Renal cortex interstitium (tissue), 11 donors: ENCODE results near the gene EDAR. TPM values are rescaled to one million over a fixed set of nuclear protein-coding genes. Genes with fewer than 3 reads are reported as not detected.

Source experiments
- DNase-seq, 11 donors: peaks; one replicate each; pipeline ENCODE4 v3.0.0-alpha.2; 2013; ENCODE audit warnings: low read depth in 9 of 11, low spot score in 4 of 11; ENCODE audit errors: extremely low read depth in 1 of 11
- polyA plus RNA-seq, 3 donors: library from polyadenylated mRNA; unstranded; fragments of 120-200 nt; gene quantifications; one replicate each; pipeline ENCODE4 v1.2.1, GENCODE V29; 2013; ENCODE audit not compliant: insufficient read length in 3 of 3

Gene EDAR
- polyA plus RNA-seq, 3 donors, result 2.8 to 4.0 (median 2.9) TPM

DNA sequence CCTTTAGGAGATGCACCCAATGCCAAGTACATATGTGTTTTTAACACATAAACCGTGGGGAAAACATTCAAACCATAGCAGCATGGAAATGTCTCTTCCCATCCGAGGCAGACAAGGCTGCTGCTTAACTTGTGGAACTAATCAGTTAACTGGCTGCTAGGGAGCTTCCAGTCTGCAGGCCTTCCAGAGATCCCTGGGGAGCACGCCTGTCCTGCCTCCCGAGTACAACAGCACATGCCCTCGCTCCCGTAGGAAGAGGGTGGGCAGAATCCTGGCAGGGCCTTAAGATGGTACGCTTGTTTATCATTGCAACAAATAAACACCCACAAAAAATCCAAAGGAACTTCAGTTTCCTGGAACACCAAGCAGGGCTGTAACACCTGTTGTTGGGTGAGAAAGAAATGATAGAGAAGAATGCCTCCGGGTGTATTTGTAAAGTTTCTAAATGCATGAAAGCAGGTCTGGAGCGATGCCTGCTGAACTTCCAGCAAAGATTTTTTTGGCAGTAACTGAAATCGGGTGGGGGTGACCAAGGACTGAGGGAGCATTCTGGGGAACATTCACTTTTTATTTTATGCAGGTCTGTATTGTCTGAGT lies 56.2 kb downstream of the EDAR start:
- DNase-seq, result no peak

DNA sequence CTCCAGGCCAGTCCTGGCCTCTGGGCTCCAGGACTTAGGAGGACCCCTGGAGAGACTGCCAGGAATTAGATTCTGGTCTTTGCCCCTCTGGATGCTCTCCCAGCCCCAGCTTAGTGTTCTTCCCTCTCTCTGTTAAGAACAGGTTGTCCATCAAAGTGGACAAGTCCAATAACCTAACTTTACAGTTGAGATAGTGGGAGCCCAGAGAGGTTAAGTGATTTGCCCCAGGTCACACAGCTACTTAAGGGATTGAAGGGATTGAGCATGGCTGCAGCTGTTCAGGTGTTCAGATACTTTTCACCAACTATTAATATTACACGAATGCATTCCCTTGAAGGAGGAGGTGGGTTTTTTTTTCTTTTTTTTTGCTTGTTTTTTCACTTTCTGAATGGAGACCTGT lies 57.6 kb downstream of the EDAR start:
- DNase-seq, result no peak

DNA sequence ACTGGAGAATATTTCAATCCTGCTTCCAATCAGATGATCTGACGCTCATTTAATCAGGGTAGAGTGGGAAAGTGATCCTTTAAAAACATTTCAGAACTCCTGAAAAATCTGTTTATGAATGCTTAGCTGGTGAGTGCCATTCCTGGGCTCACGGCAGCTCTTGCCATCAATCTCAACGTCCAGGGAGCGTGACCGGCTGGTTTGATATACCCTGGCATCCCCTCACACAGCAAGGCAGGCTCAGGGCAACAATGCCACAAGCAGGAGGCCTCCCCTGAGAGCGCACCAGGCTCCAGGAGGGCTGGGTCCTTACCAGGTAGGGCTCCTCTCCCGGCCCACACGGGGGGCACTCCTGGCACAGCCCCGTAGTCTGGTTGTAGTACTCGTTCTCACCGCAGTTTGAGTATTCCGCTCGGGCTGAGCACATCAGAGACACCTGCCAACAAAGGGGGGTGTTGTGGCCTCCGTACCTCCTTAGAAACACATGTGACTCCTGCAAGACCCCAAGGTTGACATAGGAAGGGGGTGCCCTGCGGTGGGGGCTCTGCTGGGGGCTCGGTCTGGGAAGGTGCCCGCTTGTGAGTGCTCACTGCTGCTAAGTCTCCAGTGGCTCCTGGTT lies 59.1 kb downstream of the EDAR start:
- no peak for DNase-seq

DNA sequence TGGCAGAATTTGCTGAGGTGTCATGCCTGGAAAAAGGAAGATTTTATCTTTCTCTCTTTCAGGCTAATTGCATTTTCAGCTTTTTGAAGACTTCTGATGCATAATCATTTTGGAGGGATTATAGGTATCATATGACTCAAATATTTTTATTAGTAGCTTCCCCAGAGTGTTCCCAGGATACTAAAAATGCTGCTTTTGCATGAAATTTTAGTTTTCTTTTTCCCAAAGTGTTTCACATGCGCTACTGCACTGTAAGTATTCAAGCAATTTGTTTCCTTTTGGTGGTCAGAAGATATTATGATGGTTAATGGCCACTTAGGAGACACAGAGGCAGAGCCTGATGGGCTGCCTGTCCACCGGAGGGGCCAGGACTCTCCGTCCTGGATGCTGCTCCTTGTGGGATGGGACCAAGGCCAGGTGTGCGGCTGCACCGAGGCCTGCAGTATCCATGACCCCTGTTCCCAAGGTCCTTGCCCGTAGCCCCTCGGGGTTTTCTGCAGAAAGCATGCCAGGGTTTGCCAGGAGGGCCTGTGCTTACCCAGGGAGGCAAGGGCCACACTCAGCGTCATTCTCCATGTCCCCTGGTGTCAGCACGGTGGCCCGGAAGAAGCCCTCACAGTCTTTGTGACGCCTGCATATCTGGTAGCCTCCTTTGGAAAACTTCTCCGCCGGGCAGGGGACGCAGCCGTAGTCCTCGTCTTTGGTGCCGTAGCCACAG lies 60.2 kb downstream of the EDAR start:
- DNase-seq, result no peak

DNA sequence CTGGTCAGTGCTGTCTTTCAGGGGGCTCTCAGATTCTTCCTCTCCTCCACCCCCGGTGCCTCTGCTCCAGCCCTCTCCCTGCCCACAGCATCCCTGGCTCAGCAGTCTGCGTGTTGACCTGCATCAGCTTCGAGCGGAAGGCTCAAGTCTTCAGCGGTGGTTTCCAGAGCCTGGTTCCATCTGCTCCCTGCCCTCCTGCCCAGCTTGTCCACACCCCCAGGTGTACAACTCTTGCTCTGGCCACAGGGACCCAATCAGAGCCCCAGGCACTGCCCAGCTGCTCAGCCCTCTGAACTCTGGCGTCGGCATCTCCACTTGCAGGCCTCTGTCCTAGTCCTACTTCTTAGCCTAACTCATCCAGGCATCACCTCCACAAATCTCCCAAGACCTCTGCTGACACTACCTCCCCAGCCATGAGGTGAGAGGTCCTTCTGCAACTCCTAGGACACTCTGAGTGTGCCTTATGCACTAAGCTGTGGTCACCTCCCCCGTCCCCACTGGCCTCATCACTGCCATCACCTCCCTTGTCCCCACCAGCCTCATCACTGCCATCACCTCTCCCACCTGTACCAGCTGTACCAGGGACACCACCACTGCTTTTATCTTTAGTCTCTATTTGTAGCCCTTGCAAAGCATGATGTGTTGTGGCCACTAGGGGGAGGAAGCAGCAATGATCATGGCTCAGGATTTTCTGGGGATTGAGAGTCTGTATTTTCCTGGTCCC lies 60.9 kb downstream of the EDAR start:
- peak in 2 of 11 donors; percentile 38 to 59 for DNase-seq

DNA sequence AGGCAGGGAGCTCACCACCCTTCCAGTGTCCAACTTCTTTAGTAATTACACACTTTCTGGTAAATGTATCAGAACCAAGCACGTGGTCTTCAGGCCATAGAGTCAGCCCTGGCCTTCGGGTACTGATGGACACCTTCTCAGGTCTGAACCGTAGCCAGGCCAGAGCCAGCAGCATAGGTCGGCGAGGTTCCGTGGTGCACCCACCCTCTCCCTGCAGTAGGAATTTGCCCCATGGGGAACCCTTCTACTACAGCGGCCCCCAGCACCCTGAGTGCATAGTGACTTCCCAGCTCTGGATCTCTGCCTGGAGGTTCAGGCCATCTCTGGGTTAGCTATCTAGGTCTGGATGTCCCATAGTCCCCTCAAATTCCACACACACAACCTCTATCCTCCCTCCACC lies 61.6 kb downstream of the EDAR start:
- no peak for DNase-seq

DNA sequence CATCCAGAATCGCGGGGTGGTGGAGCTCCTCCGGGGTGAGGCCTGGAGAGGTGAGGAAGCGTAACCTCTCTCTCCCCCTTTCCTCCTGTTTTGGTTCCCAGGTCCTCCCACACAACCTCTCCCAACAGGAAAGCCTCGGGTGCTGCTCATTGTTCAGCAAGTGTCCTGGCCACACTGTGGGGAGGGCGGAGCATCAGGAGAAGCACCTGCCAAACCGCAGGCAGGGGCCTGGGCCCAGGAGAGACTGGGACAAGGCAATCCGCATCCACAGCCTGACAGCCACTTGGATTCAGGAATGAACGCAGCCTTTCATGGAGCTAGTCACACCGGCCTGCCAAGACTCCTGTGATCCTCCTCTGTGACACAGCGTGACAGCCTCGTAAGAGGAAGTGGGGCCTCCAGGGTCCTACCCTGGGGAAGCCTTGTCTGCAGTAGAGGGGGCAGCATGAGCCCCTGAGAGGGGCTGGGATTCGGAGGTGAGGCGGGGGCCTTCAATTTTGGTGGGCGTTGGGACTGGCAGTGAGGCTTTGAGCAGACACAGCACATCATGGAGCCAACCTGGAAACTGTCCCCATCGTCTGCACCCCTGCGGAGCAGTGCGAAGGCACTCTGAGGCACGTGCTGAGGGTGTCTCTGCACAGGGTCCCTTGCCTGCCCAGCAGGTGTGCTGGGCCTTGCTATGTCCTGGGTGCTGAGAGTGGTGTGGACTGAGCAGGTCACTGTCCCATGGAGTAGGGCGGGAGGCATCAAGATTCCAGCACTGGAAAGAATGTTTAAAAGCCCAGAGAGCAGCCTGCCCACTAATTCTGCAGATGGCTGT lies 62.2 kb downstream of the EDAR start:
- DNase-seq, result no peak

DNA sequence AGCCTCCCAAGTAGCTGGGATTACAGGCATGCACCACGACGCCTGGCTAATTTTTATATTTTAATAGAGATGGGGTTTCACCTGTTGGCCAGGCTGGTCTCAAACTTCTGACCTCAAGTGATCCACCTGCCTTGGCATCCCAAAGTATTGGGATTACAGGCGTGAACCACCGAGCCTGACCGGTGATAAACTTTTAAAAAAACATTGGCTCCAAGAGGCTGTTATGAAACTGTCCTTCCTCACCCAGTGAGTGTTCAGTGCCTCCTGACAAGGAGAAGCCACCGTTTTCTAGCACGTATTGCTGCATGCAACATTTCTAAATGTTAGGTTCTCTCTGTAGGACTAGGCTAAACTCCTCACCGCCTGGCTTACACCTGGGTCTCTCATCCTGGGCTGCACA lies 63.3 kb downstream of the EDAR start:
- no peak for DNase-seq

DNA sequence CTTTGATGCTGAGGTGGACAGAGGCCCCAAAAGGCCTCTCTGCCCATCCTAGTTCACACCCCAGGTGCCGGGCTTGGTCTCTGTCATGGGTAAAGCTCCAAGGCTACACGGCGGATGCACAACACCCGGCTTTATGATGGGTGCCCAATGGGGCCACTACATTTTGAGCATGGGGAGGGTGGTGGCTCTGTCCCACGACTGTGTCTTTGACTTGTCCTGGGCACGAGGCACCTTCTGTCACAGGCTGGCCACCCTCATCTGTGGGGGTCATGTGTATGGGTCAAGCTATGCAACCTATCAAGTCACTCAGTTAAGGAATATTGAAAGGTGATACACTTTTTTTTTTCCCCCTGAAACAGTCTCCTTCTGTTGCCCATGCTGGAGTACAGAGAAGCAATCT lies 63.7 kb downstream of the EDAR start:
- DNase-seq, result no peak

DNA sequence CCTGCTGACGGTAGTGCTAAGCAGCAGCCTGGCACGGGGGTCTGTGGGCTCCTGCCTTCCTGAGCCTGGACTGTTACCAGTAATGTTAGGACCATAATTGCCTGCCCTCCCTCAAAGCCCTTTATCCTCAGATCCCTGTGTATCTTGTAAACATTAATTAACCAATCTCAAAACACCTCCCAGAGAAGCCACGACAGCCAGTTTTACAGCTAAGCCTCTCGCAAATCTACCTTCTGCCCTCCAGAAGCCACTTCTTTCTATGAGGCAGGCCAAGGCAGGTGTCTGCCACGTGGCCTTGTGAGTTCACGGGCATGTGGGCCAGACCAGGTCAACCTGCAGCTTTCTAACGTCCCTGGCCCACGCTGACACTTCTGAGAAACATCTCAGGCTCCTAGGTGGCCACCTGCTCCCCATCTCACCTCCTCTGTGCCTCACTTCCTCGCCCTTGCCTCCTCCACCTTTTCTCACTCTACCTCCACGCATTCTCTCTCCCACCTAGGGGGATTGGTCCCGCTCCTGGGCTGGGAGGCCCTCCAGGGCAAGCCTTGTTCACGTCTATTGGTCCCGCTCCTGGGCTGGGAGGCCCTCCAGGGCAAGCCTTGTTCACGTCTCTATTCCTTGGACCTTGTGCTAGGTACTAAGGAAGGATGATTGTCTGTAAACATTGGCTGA lies 64.3 kb downstream of the EDAR start:
- DNase-seq, result no peak

DNA sequence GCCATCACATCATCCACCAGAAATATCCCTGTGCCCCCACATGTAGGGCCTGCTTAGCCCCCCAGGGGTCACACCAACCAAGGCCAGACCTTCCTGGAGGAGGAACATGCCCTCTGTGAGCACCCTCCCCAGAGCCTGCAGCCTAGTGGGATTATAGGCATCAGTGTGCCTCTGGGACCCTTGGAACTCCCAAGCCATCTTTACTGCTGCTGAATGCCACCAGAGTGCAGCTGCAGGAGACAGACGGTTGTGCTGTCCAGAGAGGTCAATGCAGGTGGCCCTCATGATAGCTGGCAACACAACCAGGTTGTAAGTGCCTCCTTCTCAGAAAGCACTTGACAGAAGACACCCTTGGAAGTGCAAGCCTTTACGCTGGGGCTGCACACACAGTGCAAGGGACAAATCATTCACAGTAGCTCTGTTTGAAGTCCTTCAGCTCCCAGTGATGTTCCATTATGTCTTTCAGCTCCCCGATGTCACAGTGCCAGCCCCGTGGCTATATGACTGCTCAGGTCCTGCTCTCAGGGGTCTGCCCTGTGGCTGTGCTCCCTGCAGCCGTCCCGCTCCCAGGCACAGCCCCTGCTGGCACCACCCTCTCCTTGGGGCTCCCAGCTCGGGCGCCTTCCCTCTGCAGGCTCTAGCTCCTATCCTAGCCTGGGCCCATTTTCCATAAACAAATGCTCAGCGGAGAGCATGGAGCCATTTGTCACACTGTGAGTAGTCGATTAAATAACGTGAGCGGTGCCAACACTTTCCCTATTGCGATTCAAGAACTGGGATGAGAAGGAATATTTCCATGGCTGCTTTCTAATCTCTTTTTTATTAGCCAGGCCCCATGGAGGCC lies 65.1 kb downstream of the EDAR start:
- DNase-seq, result no peak

DNA sequence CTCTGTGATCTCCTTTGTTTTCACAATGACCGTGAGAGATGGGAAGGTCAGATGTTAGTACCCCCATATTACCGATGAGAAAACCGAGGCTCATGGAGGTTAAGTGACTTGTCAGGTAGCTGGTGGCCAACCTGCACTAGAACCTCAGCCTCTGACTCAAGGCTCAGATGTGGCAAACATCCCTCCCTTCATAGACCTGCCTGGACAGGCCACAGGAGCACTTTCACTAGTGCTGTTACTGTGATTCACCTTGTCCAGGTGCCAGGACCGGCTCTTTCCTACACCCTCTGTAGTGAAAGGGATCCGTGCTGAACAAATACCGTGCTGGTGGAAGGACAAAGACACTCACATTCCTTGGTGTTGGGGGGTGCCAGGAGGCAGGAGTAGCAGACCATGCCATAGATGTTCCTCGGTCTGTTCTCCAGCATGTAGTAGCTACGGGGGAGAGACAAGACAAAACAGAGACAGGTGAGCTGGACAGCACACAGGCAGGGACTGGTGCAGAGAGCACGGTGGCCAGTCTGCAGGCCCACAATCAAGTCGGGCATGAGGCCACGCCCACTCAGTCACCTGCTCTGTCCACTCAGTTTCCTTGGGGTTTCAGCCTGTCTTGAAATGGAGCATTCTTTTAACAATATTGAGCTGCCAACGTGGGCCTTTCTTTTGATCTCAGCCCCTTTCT lies 65.9 kb downstream of the EDAR start:
- DNase-seq, result no peak

DNA sequence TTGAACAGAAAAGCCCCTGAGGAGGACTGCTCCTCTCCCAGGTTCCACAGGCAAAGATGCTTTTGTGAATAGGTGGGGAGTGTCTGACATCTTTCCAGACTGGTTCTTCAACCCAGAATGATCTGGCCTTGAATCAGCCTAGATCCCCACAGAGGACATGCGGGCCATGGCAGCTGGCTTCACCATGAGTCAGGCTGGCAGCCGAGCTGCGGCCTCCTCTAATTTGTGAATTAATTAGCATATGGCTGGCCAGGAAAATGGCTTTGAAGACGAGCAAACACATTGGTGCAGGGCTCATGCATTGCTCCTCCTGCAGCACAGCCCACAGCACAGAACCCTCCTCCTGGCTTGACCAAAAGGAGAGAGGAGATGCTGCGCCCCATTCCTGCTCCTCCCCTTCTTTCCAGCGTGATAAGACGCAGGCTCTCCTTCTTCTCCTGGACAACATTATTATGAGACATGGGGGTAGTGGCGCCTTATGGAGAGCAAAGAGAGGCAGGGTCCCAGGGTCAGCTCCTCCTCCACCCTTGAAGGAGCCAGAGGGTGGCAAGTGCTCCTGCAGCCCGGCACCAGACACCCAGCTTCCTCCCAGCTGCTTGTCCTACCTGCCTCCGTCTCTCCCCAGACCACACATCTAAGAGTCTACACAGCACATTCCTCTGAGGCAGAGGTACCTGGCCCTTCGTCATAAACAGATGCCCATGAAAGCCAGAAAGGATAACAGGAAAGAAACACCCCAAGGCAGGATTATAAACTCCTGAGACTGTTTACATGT lies 66.7 kb downstream of the EDAR start:
- no peak for DNase-seq

DNA sequence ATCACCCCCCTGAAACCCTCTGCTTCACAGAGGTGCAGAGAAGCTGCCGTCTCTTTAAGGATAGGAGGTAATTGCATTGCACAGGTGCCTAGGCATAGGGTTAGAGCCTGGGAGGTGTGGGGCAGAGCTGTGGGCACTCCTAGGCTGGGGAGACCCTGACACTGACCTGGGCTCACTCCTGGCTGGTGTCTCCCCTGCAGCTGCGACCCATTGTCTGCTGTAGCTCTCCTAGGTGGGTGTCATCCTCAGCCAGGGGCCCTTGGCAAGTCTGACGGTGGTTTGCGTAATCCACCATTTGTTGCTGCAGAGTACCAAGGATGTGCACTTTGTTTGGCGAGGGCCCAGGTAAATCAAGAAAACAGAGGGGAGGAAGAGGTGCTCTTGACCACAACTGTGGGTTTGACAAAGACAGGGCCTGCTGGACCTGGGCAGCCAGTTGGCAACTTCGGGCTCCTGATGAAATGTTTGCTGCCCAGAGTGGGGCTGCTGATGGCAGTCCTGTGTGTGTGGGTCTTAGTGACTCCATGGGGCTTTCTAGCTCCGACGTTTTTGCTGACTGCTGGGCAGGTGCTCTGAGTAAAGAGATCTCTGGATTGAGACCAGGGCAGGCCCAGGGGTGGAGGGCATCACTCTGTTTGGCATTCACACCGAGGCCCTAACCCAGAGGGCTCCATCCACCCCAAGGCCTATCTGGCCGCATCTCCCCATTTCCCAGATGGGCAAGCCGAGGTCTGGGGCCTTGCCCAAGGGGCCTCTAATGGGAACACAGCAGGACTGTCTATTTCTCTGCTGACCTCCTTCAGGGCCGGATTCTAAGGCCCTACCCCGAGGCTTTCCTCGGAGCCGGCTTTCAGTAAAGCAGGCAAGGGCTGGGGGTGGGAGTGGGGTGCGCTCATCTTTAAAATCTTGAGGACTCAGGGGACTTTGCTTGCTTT lies 67.7 kb downstream of the EDAR start:
- DNase-seq, result no peak

DNA sequence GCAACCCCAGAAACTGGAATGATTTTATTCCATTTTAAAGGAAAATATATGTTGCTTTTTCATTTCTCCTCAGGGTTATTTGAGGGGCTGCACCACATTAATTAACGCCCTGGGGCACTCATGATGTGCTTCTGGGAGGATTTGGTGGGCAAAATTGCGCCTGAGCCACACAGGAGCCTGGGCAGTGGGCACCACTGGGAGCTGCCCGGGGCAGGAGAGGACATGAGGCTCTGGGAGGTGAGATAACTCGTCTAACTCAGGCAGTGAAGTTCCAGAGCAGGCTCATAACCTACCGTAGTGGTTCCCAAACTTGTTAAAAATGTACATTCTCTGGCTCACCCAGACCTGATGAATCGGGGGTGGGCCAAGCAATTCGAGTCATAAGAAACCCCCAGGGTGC lies 68.3 kb downstream of the EDAR start:
- DNase-seq, result no peak
